Tibial nerve (tissue), 4 donors: ENCODE measurements around the gene RAB26.

ENCODE experiments used
- EP300 ChIP-seq, 2 donors: sonication (generic); formaldehyde crosslinking; IDR thresholded peaks; one replicate each; pipeline ENCODE4 v1.6.1; 2017; ENCODE audit warnings: antibody characterized with exemption in 2 of 2, mild to moderate bottlenecking in 1 of 2
- POLR2A ChIP-seq, 2 donors: fragments of 450-650 bp; IDR thresholded peaks; one replicate each; pipeline ENCODE4 v1.6.1; 2017; ENCODE audit warnings: antibody characterized with exemption in 2 of 2, mild to moderate bottlenecking in 2 of 2, moderate library complexity in 2 of 2
- TF ChIP-seq, protein P1 (sequence below), 5 experiments: fragments of 200-600 bp in 3 of 5; fragments of 450-650 bp in 2 of 5; sonication (generic) in 3 of 5; IDR thresholded peaks; one replicate each; pipeline ENCODE4 v1.5.1; 2016 to 2019; ENCODE audit warnings: antibody characterized with exemption in 5 of 5, mild to moderate bottlenecking in 3 of 5, moderate library complexity in 2 of 5

DNA sequence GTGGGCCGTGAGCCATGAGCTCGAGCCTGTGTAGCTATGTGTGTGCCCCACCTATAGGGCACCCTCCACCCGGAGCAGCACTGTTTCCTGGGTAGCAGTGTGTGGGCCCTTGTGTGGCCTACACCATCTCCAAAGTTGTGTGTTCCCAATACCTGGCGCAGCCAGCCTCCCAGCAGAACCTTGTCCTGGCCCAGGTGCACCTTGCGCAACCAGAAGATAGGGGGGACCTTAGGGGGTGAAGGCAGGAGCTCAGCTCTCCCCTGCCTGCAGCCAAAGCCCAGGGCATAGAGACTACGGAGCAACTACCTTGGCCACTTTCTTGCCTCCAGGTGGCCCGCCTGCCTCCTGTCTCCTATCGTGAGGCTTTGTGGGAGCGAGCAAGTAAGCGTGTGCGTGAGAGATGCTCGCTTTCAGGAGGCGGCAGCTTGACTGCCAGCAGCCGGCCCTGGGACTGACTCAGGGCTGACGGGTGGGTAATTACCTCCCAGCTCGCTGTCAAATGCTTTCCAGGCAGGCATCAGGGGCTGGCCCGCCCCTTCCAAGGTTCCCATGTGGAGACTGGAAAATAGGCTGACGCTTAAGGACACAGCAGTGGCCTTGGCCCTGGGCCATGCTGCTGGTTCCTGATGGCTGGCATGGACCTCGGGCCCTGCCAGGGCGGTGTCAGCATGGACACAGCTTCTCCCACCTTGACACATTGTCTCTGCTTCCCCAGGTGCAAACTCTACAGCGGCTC, 26.1 kb downstream of the RAB26 start:
- TF ChIP-seq, protein P1, sequence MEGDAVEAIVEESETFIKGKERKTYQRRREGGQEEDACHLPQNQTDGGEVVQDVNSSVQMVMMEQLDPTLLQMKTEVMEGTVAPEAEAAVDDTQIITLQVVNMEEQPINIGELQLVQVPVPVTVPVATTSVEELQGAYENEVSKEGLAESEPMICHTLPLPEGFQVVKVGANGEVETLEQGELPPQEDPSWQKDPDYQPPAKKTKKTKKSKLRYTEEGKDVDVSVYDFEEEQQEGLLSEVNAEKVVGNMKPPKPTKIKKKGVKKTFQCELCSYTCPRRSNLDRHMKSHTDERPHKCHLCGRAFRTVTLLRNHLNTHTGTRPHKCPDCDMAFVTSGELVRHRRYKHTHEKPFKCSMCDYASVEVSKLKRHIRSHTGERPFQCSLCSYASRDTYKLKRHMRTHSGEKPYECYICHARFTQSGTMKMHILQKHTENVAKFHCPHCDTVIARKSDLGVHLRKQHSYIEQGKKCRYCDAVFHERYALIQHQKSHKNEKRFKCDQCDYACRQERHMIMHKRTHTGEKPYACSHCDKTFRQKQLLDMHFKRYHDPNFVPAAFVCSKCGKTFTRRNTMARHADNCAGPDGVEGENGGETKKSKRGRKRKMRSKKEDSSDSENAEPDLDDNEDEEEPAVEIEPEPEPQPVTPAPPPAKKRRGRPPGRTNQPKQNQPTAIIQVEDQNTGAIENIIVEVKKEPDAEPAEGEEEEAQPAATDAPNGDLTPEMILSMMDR (IDR thresholded peaks at IDR 0.05): no peak
- TF ChIP-seq EP300 (IDR thresholded peaks at IDR 0.05) (no peak), POLR2A (IDR thresholded peaks at IDR 0.05) (no peak)
